Measurements from ENCODE around the gene KCNK18.
"Not testable (repeated sequence)": the region's sequence is repeated elsewhere in the genome, so short reads cannot be mapped to it uniquely, and the experiment has no call there.

Gene KCNK18

DNA sequence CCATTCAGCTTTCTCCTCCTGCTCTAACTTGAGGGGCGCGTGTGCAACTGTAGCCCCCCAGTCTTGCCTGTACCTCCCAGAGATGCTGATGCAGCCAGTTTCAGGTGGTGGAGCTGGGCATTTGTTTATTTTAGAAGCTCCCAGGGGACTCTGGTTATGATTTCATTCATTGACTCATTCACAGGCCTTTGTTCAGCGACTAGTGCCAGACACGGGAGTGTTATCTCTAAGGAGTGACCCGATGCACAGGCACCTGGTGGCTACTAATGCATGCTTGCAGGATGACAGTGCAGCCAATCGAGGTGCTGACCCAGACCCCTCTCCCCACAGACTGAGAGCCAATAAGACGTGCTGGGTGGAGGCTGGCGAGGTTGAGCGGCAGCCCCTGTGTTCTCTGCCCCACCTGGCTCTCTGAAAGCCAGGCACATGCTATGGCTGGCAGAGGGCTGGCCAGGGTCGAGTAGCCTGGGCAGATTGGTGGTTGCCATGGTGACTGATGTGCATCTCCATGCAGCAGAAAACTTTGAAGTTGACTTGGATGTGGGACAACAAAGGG is 23.9 kb downstream of the KCNK18 start:
- no peak for DNase-seq (ENCODE audit: low read depth)

- DNase-seq (ENCODE audit: low read depth), result no peak
Observed at GRCh38 chr10:117222552-117222951, 25.3 kb downstream of the KCNK18 start.

GRCh38 chr10:117222976-117223692 is 25.8 kb downstream of the KCNK18 start:
- no peak for DNase-seq (ENCODE audit: low read depth)

GRCh38 chr10:117223693-117224430 is 26.6 kb downstream of the KCNK18 start:
- no peak for DNase-seq (ENCODE audit: low read depth)

GRCh38 chr10:117224881-117225280 is 27.6 kb downstream of the KCNK18 start:
- DNase-seq (ENCODE audit: low read depth), result no peak

- no peak for DNase-seq (ENCODE audit: low read depth)
Observed at GRCh38 chr10:117226813-117227451, 29.6 kb downstream of the KCNK18 start.

DNA sequence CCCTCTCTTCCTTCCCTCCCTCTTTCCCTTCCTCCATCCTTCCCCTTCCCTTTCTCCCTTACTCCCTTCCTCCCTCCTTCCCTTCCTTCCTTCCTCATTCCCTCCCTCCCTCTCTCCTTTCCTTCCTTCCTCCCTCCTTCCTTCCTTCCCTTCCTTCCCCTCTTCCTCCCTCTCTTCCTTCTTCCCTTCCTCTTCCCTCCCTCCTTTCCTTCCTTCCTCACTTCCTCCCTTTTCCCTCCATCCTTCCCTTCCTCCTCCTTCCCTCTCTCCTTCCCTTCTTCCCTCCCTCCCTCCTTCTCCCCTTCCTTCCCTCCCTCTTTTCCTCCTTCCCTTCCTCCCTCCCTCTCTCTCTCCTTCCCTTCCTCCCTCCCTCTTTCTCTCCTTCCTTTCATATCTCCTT is 30.9 kb downstream of the KCNK18 start:
- DNase-seq (ENCODE audit: low read depth), result no peak

DNA sequence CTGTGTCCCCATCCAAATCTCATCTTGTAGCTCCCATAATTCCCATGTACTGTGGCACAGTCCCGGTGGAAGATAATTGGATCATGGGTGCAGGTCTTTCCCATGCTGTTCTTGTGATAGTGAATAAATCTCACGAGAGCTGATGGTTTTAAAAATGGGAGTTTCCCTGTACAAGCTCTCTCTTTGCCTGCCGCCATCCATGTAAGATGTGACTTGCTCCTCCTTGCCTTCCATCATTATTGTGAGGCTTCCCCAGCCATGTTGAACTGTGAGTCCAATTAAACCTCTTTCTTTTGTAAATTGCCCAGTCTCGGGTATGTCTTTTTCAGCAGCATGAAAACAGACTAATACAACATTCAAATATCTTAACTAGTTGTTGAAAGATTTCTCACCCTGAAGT is 32.8 kb downstream of the KCNK18 start:
- DNase-seq (ENCODE audit: low read depth), result not testable (repeated sequence)

- no peak for DNase-seq (ENCODE audit: low read depth)
Observed at GRCh38 chr10:117237401-117237991, 40.2 kb downstream of the KCNK18 start.

- DNase-seq (ENCODE audit: low read depth), result no peak
Observed at GRCh38 chr10:117239051-117239450, 41.8 kb downstream of the KCNK18 start.

GRCh38 chr10:117239721-117240620 is 42.7 kb downstream of the KCNK18 start:
- DNase-seq (ENCODE audit: low read depth), result no peak

GRCh38 chr10:117240621-117241529 is 43.6 kb downstream of the KCNK18 start, which contains the start of gene SLC18A2:
Gene SLC18A2, plus strand, starts transcription at chr10:117241114. Its CDS starts 580 bp downstream, at chr10:117241694.
- DNase-seq (ENCODE audit: low read depth), result no peak

GRCh38 chr10:117241541-117242462 is 44.5 kb downstream of the KCNK18 start:
- DNase-seq (ENCODE audit: low read depth), result no peak

DNA sequence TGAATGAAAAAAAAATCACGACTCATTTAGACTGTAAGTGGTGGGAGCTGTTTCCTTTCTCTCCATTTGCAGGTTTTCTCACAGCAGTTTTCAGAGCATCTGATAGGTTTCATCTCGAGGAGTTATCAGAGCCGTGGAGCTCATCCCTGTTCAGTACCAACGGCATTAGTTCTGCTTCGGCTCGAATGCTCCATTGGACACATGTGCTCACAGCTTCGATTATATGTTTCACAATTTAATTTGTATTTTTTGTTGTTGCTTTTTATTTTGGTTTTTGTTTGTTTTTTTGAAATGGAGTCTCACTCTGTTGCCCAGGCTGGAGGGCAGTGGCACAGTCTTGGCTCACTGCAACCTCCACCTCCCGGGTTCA is 45.2 kb downstream of the KCNK18 start:
- DNase-seq (ENCODE audit: low read depth), result no peak

GRCh38 chr10:117246997-117247671 is 49.8 kb downstream of the KCNK18 start:
- DNase-seq (ENCODE audit: low read depth), result no peak

- DNase-seq (ENCODE audit: low read depth), result no peak
Observed at GRCh38 chr10:117248750-117249465, 51.6 kb downstream of the KCNK18 start.

DNA sequence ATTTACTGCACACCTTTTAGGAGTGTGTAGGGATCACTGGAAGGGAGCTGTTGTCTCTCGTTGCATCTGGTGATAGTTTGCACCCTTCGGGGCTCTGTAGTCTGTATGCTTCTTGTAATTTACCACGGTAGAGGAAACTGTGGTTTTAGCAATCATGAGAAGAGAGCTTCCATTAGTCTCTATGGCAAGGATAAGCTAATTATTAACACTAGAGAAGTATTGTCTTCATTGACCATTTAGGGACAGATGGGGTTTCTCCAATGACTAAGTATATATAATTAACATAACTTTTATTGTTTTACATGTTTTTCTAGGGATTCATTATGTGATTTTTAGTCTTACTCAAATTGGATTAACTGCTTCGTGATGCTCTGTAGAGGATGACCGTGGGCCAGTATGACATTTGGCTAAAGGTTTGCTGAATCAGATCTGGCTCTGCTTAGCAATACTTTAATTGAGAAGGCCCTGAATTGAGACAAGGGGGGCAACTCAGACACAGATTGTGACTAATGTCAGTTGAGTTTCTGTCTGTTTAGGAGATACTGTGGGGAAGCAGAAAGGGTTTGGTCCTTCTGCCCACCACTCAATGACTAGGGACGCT is 52.3 kb downstream of the KCNK18 start:
- no peak for DNase-seq (ENCODE audit: low read depth)

Measured in stimulated activated CD4-positive, alpha-beta T cell treated with anti-CD3 and anti-CD28 coated beads, Interleukin-2, amount 100 ng/mL, for 4 hours (primary cell).